ENCODE measurements around the gene PPP1R13B. TPM values are rescaled to one million over a fixed set of nuclear protein-coding genes. Genes with fewer than 3 reads are reported as not detected.

The PPP1R13B gene
- total RNA-seq, 1 experiment from 2014 or later, result 10.3 TPM

DNA sequence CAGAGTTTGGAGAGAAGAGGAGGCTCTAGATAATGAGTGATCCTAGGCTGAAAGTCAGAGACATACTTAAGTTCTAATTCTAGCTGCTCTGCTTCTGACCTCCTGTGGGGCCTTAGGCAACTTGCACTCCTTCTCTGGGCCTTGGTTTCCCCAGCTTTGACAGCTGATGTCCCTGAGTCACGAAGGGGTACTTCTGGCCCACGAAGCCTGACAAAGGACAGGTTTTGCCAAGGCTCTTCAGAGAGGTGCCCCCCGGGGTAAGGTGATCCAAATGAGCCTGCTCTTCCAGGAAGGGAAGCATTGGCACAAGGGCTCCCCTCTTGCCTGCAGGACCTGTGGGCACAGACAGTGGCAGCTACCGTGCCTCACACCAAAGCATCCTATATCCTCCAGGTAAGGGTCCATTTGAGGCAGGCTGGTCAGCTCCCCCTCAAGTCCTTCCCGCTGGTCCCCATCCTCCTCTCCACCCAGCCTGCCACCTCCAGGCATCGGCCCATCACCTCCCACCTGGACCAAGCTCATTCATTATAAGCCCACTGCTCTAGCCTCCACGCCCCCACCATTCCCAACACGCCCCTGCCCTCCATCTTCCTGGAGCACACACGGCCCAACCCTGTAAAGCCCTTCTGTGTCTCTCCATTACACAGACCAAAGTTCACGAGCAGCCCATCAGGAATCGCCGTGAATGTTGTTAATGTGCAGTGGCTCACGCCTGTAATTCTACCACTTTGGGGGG lies 1.9 kb upstream of the PPP1R13B start:
- no peak for TF ChIP-seq FOXJ3 (CRISPR knock-in tag; IDR thresholded peaks at IDR 0.05; ENCODE audit: borderline replicate concordance)
- no peak for TF ChIP-seq PREB (CRISPR knock-in tag; IDR thresholded peaks at IDR 0.05; ENCODE audit: borderline replicate concordance)
- TF ChIP-seq ZBTB21 (CRISPR knock-in tag; IDR thresholded peaks at IDR 0.05; ENCODE audit: borderline replicate concordance), result no peak
- TF ChIP-seq ZNF219 (CRISPR knock-in tag; IDR thresholded peaks at IDR 0.05; ENCODE audit: borderline replicate concordance), result no peak
- no peaks in the 10 kb centered on the region for H3K9me3 Mint-ChIP-seq
- H3K4me3 Mint-ChIP-seq, result peak overlapping the region; percentile 70
- H3K27me3 Mint-ChIP-seq (ENCODE audit: low read depth), result peaks cover 39% of the 10 kb centered on the region
- H3K4me1 Mint-ChIP-seq, result peaks cover 16% of the 10 kb centered on the region
- no peak for DNase-seq (ENCODE audit: low spot score)
- no peak overlapping the region for H3K27ac Mint-ChIP-seq
- ATAC-seq, result no peak
- no peaks in the 10 kb centered on the region for H3K36me3 Mint-ChIP-seq
- CTCF ChIA-PET, result no interaction called here
- POLR2A ChIA-PET, result no interaction called here

DNA sequence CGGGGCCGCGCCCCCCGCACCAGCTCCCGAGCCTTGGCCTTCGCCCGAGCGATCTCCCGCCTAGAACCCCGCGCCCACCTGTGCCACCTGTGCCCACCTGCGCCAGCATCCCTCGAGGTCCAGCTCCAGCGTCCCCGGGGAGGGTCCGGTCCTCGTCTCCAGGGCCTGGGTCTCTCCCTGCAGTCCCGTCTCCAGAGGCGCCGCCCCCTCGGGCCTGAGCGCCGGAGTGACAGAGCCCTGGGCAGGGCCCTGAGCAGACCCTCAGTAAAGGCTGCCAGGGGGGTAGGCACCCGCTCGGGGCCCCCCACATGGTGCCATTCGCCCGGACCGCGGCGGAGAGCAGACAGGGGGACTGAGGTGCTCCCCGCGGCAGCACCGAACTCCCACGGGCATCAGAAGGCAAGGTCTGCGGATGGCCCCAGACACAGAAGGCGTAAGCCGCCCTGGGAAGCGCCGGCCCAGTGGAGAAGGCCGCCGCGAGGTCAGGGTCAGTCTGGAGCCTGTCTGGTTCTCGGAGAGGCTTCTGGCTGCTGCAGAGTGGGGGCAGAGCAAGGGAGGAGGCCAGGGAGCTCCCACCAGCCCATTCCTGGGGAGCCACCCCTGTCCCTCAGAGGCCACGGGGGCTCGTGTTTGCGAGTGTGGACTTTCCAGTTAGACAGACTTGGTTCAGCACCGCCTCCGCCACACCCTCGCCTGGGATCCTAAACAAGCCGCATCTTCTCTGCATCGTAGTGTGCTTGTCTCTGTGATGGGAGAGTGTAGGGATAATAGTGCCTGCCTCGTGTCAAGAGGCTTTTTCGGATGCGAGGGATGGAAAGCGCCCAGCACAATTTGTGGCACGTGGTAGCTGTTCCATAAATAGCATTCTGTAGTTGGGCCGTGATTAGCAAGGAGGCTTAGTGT lies 1.1 kb upstream of the PPP1R13B start:
- POLR2A ChIA-PET, result no interaction called here
- peaks cover 46% of the 10 kb centered on the region for H3K27me3 Mint-ChIP-seq (ENCODE audit: low read depth)
- H3K36me3 Mint-ChIP-seq, result no peaks in the 10 kb centered on the region
- no peaks in the 10 kb centered on the region for H3K9me3 Mint-ChIP-seq
- DNase-seq (ENCODE audit: low spot score) (peak; percentile 54), ATAC-seq (peak; percentile 46)
- H3K4me3 Mint-ChIP-seq, result peak overlapping the region; percentile 70
- H3K4me1 Mint-ChIP-seq, result peaks cover 11% of the 10 kb centered on the region
- CTCF ChIA-PET, result interaction anchor here (1.2 to 1.3 kb wide), 2 partner anchors 38 to 57 kb away, joined by 3 read pairs; no protein-coding TSS in a partner anchor
- H3K27ac Mint-ChIP-seq, result no peak overlapping the region
- TF ChIP-seq PREB (CRISPR knock-in tag; IDR thresholded peaks at IDR 0.05; ENCODE audit: borderline replicate concordance) (no peak), TEAD4 (CRISPR knock-in tag; IDR thresholded peaks at IDR 0.05) (no peak), ZNF425 (CRISPR knock-in tag; conservative IDR thresholded peaks at IDR 0.05) (no peak), MXD4 (CRISPR knock-in tag; IDR thresholded peaks at IDR 0.05; ENCODE audit: borderline replicate concordance) (no peak), NR1H2 (CRISPR knock-in tag; IDR thresholded peaks at IDR 0.05) (no peak), ZNF121 (CRISPR knock-in tag; IDR thresholded peaks at IDR 0.05) (0 out of 2 replicates have a peak, but pooled peaks have one; percentile 47), SMAD4 (CRISPR knock-in tag; IDR thresholded peaks at IDR 0.05) (no peak), TCF7 (CRISPR knock-in tag; IDR thresholded peaks at IDR 0.05; ENCODE audit: low read depth) (0 out of 2 replicates have a peak, but pooled peaks have one; percentile 74)
- TF ChIP-seq, protein P1, sequence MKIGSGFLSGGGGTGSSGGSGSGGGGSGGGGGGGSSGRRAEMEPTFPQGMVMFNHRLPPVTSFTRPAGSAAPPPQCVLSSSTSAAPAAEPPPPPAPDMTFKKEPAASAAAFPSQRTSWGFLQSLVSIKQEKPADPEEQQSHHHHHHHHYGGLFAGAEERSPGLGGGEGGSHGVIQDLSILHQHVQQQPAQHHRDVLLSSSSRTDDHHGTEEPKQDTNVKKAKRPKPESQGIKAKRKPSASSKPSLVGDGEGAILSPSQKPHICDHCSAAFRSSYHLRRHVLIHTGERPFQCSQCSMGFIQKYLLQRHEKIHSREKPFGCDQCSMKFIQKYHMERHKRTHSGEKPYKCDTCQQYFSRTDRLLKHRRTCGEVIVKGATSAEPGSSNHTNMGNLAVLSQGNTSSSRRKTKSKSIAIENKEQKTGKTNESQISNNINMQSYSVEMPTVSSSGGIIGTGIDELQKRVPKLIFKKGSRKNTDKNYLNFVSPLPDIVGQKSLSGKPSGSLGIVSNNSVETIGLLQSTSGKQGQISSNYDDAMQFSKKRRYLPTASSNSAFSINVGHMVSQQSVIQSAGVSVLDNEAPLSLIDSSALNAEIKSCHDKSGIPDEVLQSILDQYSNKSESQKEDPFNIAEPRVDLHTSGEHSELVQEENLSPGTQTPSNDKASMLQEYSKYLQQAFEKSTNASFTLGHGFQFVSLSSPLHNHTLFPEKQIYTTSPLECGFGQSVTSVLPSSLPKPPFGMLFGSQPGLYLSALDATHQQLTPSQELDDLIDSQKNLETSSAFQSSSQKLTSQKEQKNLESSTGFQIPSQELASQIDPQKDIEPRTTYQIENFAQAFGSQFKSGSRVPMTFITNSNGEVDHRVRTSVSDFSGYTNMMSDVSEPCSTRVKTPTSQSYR (CRISPR knock-in tag; IDR thresholded peaks at IDR 0.05), result 0 out of 2 replicates have a peak, but pooled peaks have one; percentile 27
- TF ChIP-seq, protein P2, sequence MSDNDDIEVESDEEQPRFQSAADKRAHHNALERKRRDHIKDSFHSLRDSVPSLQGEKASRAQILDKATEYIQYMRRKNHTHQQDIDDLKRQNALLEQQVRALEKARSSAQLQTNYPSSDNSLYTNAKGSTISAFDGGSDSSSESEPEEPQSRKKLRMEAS (CRISPR knock-in tag; IDR thresholded peaks at IDR 0.05), result 0 out of 2 replicates have a peak, but pooled peaks have one; percentile 1
- TF ChIP-seq, protein P3, sequence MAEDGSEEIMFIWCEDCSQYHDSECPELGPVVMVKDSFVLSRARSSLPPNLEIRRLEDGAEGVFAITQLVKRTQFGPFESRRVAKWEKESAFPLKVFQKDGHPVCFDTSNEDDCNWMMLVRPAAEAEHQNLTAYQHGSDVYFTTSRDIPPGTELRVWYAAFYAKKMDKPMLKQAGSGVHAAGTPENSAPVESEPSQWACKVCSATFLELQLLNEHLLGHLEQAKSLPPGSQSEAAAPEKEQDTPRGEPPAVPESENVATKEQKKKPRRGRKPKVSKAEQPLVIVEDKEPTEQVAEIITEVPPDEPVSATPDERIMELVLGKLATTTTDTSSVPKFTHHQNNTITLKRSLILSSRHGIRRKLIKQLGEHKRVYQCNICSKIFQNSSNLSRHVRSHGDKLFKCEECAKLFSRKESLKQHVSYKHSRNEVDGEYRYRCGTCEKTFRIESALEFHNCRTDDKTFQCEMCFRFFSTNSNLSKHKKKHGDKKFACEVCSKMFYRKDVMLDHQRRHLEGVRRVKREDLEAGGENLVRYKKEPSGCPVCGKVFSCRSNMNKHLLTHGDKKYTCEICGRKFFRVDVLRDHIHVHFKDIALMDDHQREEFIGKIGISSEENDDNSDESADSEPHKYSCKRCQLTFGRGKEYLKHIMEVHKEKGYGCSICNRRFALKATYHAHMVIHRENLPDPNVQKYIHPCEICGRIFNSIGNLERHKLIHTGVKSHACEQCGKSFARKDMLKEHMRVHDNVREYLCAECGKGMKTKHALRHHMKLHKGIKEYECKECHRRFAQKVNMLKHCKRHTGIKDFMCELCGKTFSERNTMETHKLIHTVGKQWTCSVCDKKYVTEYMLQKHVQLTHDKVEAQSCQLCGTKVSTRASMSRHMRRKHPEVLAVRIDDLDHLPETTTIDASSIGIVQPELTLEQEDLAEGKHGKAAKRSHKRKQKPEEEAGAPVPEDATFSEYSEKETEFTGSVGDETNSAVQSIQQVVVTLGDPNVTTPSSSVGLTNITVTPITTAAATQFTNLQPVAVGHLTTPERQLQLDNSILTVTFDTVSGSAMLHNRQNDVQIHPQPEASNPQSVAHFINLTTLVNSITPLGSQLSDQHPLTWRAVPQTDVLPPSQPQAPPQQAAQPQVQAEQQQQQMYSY (CRISPR knock-in tag; IDR thresholded peaks at IDR 0.05), result peak; percentile 35; the same call in 1 of the 2 replicates
- TF ChIP-seq, protein P4, sequence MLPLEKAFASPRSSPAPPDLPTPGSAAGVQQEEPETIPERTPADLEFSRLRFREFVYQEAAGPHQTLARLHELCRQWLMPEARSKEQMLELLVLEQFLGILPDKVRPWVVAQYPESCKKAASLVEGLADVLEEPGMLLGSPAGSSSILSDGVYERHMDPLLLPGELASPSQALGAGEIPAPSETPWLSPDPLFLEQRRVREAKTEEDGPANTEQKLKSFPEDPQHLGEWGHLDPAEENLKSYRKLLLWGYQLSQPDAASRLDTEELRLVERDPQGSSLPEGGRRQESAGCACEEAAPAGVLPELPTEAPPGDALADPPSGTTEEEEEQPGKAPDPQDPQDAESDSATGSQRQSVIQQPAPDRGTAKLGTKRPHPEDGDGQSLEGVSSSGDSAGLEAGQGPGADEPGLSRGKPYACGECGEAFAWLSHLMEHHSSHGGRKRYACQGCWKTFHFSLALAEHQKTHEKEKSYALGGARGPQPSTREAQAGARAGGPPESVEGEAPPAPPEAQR (CRISPR knock-in tag; IDR thresholded peaks at IDR 0.05), result no peak

Data from WTC11 (cell line).